H1 (cell line): ENCODE data around the gene RARRES2. TPM values are rescaled to one million over a fixed set of nuclear protein-coding genes. Genes with fewer than 3 reads are reported as not detected.

Experiments
- CTCF ChIA-PET: fragments of 300-600 bp; sonication (Branson Sonifier 250); formaldehyde crosslinking; loops from one replicate; lab custom pipeline; 2021; ENCODE audit not compliant: partially characterized antibody; lab: Charles Lee
- POLR2A ChIA-PET: fragments of 300-600 bp; sonication (Branson Sonifier 250); formaldehyde crosslinking; loops from one replicate; lab custom pipeline; 2021; ENCODE audit warnings: inconsistent platforms; ENCODE audit not compliant: partially characterized antibody; lab: Charles Lee
- DNase-seq, 2 experiments: peaks; one replicate each; pipeline versions ENCODE4 v3.0.0 to v3.0.0-alpha.2; 2010 to 2022; ENCODE audit warnings: low spot score in 2 of 2, low read depth in 1 of 2, mixed read lengths in 1 of 2
- FAIRE-seq: peaks from 2 replicates; lab custom pipeline; 2011; peaks lifted over from hg19 to GRCh38; lab: Jason Lieb, UNC
- H2AFZ ChIP-seq: 2 replicates; pipeline ENCODE4 v1.8.1; 2012; ENCODE audit warnings: low read length, inconsistent platforms
- H2AK5ac ChIP-seq: 2 replicates; pipeline ENCODE4 v1.6.1; 2013; ENCODE audit warnings: low read depth, low read length
- H2BK120ac ChIP-seq: replicated peaks from 2 replicates; pipeline ENCODE3; 2013; ENCODE audit warnings: low read depth, low read length, inconsistent platforms
- H2BK12ac ChIP-seq: 2 replicates; pipeline ENCODE4 v1.6.1; 2013; ENCODE audit warnings: low read depth, low read length
- H2BK15ac ChIP-seq: 2 replicates; pipeline ENCODE4 v1.6.1; 2013; ENCODE audit warnings: low read length
- H2BK20ac ChIP-seq: 2 replicates; pipeline ENCODE4 v1.6.1; 2013; ENCODE audit warnings: low read length
- H2BK5ac ChIP-seq: 2 replicates; pipeline ENCODE4 v1.6.1; 2013; ENCODE audit warnings: low read depth, low read length
- H3K14ac ChIP-seq: 2 replicates; pipeline ENCODE4 v1.6.1; 2013; ENCODE audit warnings: inconsistent platforms; ENCODE audit not compliant: insufficient read length
- H3K18ac ChIP-seq: 2 replicates; pipeline ENCODE4 v1.6.1; 2013; ENCODE audit warnings: low read length; ENCODE audit errors: extremely low read depth
- H3K23ac ChIP-seq: 2 replicates; pipeline ENCODE4 v1.6.1; 2013; ENCODE audit warnings: inconsistent platforms; ENCODE audit not compliant: insufficient read length
- H3K23me2 ChIP-seq: 2 replicates; pipeline ENCODE4 v1.6.1; 2013; ENCODE audit warnings: low read depth, low read length
- H3K27ac ChIP-seq: 2 replicates; pipeline ENCODE4 v1.6.1; 2011; ENCODE audit warnings: low read depth, low read length, inconsistent platforms
- H3K27me3 ChIP-seq, 4 experiments: replicated peaks in 1 of 4; 1 replicate in 1 of 4; 2 replicates in 3 of 4; pipeline versions ENCODE4 v1.6.1 to v1.8.1; 2011 to 2013; ENCODE audit warnings: low read length in 3 of 4, mild to moderate bottlenecking in 3 of 4, inconsistent platforms in 2 of 4, mixed read lengths in 2 of 4, moderate library complexity in 1 of 4; ENCODE audit not compliant: control insufficient read depth in 3 of 4, insufficient read depth in 3 of 4; ENCODE audit errors: extremely low read depth in 1 of 4
- H3K36me3 ChIP-seq, 4 experiments: 2 replicates each; pipeline versions ENCODE4 v1.6.1 to v1.8.1; 2011 to 2013; ENCODE audit warnings: mild to moderate bottlenecking in 4 of 4, low read length in 3 of 4, moderate library complexity in 2 of 4, control low read depth in 1 of 4, inconsistent platforms in 1 of 4; ENCODE audit not compliant: insufficient read depth in 4 of 4, control insufficient read depth in 2 of 4
- H3K4ac ChIP-seq: replicated peaks from 2 replicates; pipeline ENCODE3; 2013; ENCODE audit warnings: low read length, low read depth, mixed read lengths, inconsistent platforms; ENCODE audit not compliant: insufficient read length
- H3K4me1 ChIP-seq, 4 experiments: replicated peaks in 1 of 4; 1 replicate in 1 of 4; 2 replicates in 3 of 4; pipeline versions ENCODE4 v1.6.1 to v1.8.1; 2011 to 2013; ENCODE audit warnings: low read length in 3 of 4, inconsistent platforms in 2 of 4, mixed read lengths in 1 of 4; ENCODE audit not compliant: insufficient read depth in 4 of 4, control insufficient read depth in 3 of 4
- H3K4me2 ChIP-seq, 2 experiments: 2 replicates each; pipeline versions ENCODE4 v1.6.1 to v1.8.1; 2011 to 2013; ENCODE audit warnings: low read depth in 2 of 2, low read length in 2 of 2, control low read depth in 1 of 2, inconsistent platforms in 1 of 2, mild to moderate bottlenecking in 1 of 2; ENCODE audit not compliant: insufficient read depth in 1 of 2
- H3K4me3 ChIP-seq, 4 experiments: fragments of 200-600, 300-600 bp in 1 of 4; sonication (generic), shearing (Covaris generic), sonication (Bioruptor Twin) in 1 of 4; 2 replicates each; pipeline versions ENCODE4 v1.5.1 to v1.8.1; 2011 to 2016; ENCODE audit warnings: low read length in 4 of 4, low read depth in 3 of 4, control low read depth in 2 of 4, inconsistent platforms in 2 of 4, mild to moderate bottlenecking in 2 of 4, mixed read lengths in 1 of 4, moderate library complexity in 1 of 4; ENCODE audit not compliant: insufficient read depth in 2 of 4; ENCODE audit errors: extremely low read depth in 1 of 4
- H3K56ac ChIP-seq: replicated peaks from 2 replicates; pipeline ENCODE3; 2013; ENCODE audit warnings: low read depth, mild to moderate bottlenecking, mixed read lengths, low read length, inconsistent platforms; ENCODE audit not compliant: insufficient read length
- H3K79me1 ChIP-seq: 2 replicates; pipeline ENCODE4 v1.6.1; 2013; ENCODE audit warnings: low read depth, low read length, control low read depth
- H3K79me2 ChIP-seq, 2 experiments: 2 replicates each; pipeline versions ENCODE4 v1.6.1 to v1.8.1; 2012 to 2013; ENCODE audit warnings: low read length in 2 of 2, mild to moderate bottlenecking in 2 of 2, inconsistent platforms in 1 of 2; ENCODE audit not compliant: insufficient read depth in 2 of 2, control insufficient read depth in 1 of 2
- H3K9ac ChIP-seq, 4 experiments: replicated peaks in 1 of 4; 1 replicate in 1 of 4; 2 replicates in 3 of 4; pipeline versions ENCODE4 v1.6.1 to v1.8.1; 2011 to 2013; ENCODE audit warnings: low read depth in 3 of 4, low read length in 3 of 4, control low read depth in 2 of 4, mild to moderate bottlenecking in 2 of 4, moderate library complexity in 2 of 4, inconsistent platforms in 1 of 4; ENCODE audit errors: extremely low read depth in 1 of 4
- H3K9me3 ChIP-seq, 2 experiments: 2 replicates each; pipeline versions ENCODE4 v1.6.1 to v1.8.1; 2012 to 2013; ENCODE audit warnings: mild to moderate bottlenecking in 2 of 2, moderate library complexity in 2 of 2, control low read depth in 1 of 2, inconsistent platforms in 1 of 2, low read depth in 1 of 2, low read length in 1 of 2, mixed read lengths in 1 of 2; ENCODE audit not compliant: insufficient read depth in 2 of 2
- H4K20me1 ChIP-seq, 2 experiments: replicated peaks in 1 of 2; 2 replicates each; pipeline versions ENCODE3 to v1.8.1; 2011 to 2013; ENCODE audit warnings: inconsistent platforms in 2 of 2, low read length in 2 of 2, mild to moderate bottlenecking in 1 of 2; ENCODE audit not compliant: insufficient read depth in 2 of 2, control insufficient read depth in 1 of 2
- H4K5ac ChIP-seq: 2 replicates; pipeline ENCODE4 v1.6.1; 2013; ENCODE audit warnings: low read length, low read depth, mixed read lengths, inconsistent platforms; ENCODE audit not compliant: insufficient read length
- H4K8ac ChIP-seq: 2 replicates; pipeline ENCODE4 v1.8.0; 2013; ENCODE audit warnings: mild to moderate bottlenecking, moderate library complexity, low read length, inconsistent platforms; ENCODE audit not compliant: insufficient read depth; ENCODE audit errors: extremely low read depth
- H4K91ac ChIP-seq: replicated peaks from 2 replicates; pipeline ENCODE3; 2013; ENCODE audit warnings: low read length, mixed read lengths, inconsistent platforms; ENCODE audit not compliant: insufficient read length
- ASH2L ChIP-seq: fragments of 200-600, 300-600 bp; sonication (generic); IDR thresholded peaks from one replicate; pipeline ENCODE4 v1.7.1; 2017; ENCODE audit warnings: low read length
- CREB1 ChIP-seq: IDR thresholded peaks from 2 replicates; pipeline ENCODE4 v1.6.1; 2012; ENCODE audit warnings: inconsistent platforms
- JUN ChIP-seq: IDR thresholded peaks from 2 replicates; pipeline ENCODE4 v1.6.1; 2011; ENCODE audit warnings: low read depth, mild to moderate bottlenecking, improper control_type of control experiment, low read length
- KDM1A ChIP-seq: fragments of 200-600, 300-600 bp; sonication (generic); IDR thresholded peaks from 2 replicates; pipeline ENCODE4 v1.7.1; 2016; ENCODE audit warnings: mild to moderate bottlenecking, low read length, borderline replicate concordance
- MAX ChIP-seq: IDR thresholded peaks from 2 replicates; pipeline ENCODE4 v1.6.1; 2012; ENCODE audit warnings: inconsistent platforms
- PHF8 ChIP-seq: fragments of 200-600 bp; sonication (generic); conservative IDR thresholded peaks from 2 replicates; pipeline ENCODE4 v1.7.1; 2012; ENCODE audit warnings: low read depth, mild to moderate bottlenecking, inconsistent platforms, low read length, moderate library complexity
- RXRA ChIP-seq: IDR thresholded peaks from 2 replicates; pipeline ENCODE4 v1.6.1; 2011; ENCODE audit warnings: low read depth, mild to moderate bottlenecking, low read length, moderate library complexity; ENCODE audit not compliant: insufficient read depth
- SIN3A ChIP-seq, 2 experiments: IDR thresholded peaks in 1 of 2; conservative IDR thresholded peaks in 1 of 2; 2 replicates each; pipeline ENCODE4 v1.6.1; 2011 to 2012; ENCODE audit warnings: low read length in 2 of 2, improper control_type of control experiment in 1 of 2, low read depth in 1 of 2, mild to moderate bottlenecking in 1 of 2
- TBP ChIP-seq: IDR thresholded peaks from 2 replicates; pipeline ENCODE4 v1.6.1; 2011; ENCODE audit warnings: low read depth, low read length, improper control_type of control experiment
- TEAD4 ChIP-seq: IDR thresholded peaks from 2 replicates; pipeline ENCODE4 v1.6.1; 2012; ENCODE audit warnings: low read depth, low read length, inconsistent platforms, mixed read lengths
- WGBS, 2 experiments: shearing (Covaris generic) in 1 of 2; methylation state at CpG; one replicate each; pipeline versions ENCODE4 v1.1.6 to v1.1.7; 2013 to 2015; ENCODE audit warnings: low lambda C conversion rate in 2 of 2, mixed read lengths in 2 of 2, inconsistent platforms in 1 of 2, low coverage in 1 of 2, missing lambda C conversion rate in 1 of 2; ENCODE audit not compliant: insufficient replicate concordance in 2 of 2, insufficient coverage in 1 of 2, insufficient read length in 1 of 2; ENCODE audit errors: extremely low coverage in 1 of 2, missing lambda C conversion rate in 1 of 2; 5-methylcytosine and 5-hydroxymethylcytosine counted together
- polyA plus RNA-seq, 7 experiments: library from polyadenylated mRNA; depleted of rRNA in 3 of 7; stranded (reverse) in 5 of 7; unstranded in 2 of 7; fragments of >200 nt in 5 of 7; fragments of 200-250 nt in 2 of 7; gene quantifications; 1 replicate in 5 of 7; 2 replicates in 1 of 7; 4 replicates in 1 of 7; pipeline versions ENCODE4 v1.2.1 to v1.2.3, GENCODE V29; 2011 to 2013; ENCODE audit warnings: missing spikeins in 2 of 7, mixed read lengths in 2 of 7
- total RNA-seq: library from RNA; stranded (reverse); fragmentation: NEBNext Ultra II Directional; extraction: Animal tissue kit (Norgen Biotek cat#: 25700); gene quantifications from 2 replicates; pipeline ENCODE4 v1.2.1, GENCODE V29; 2021

RARRES2 gene
- total and polyA plus RNA-seq, 2 of the 8 experiments (the other 6 are each of a cell fraction or from before 2014, with no cell fraction given) = 254 to 441 TPM

- H2AK5ac ChIP-seq = no peak overlapping the region; the same call in 1 of the 2 replicates
- H3K4ac ChIP-seq = peak overlapping the region; percentile 90
- H2BK20ac ChIP-seq = no peak overlapping the region
- H2BK120ac ChIP-seq = no peak overlapping the region
- peaks cover 0 to 22% of the 10 kb centered on the region in 2 experiments; a peak in 2 of 4 replicates for H3K79me2 ChIP-seq
- peaks cover 0 to 25% (median 6%) of the 10 kb centered on the region in 4 experiments; a peak in 4 of 8 replicates for H3K36me3 ChIP-seq
- peaks cover 17% of the 10 kb centered on the region for H3K23me2 ChIP-seq
- no peak overlapping the region for H3K14ac ChIP-seq
- H3K4me3 ChIP-seq = peak overlapping the region; percentile 84 to 94 (median 85)
- FAIRE-seq (no peak), DNase-seq (no peak)
- peak overlapping the region in 3 of 4 experiments; percentile 6 to 28 (median 9); a peak in 2 of 7 replicates for H3K9ac ChIP-seq
- H3K9me3 ChIP-seq = peaks cover 0 to 11% of the 10 kb centered on the region in 2 experiments; a peak in 2 of 4 replicates
- 7% methylated on average over 37 of the region's 39 CpGs; no CpG with 5 or more reads in 1 of the 2 experiments for WGBS, 2 experiments
- H2BK15ac ChIP-seq = 0 out of 2 replicates have a peak overlapping the region, but pooled peaks have one; percentile 18
- peak overlapping the region; percentile 77; the same call in 1 of the 2 replicates for H4K8ac ChIP-seq
- H3K27ac ChIP-seq = no peak overlapping the region
- H4K20me1 ChIP-seq = peaks cover 9 to 18% of the 10 kb centered on the region in 2 experiments
- H2BK12ac ChIP-seq = 0 out of 2 replicates have a peak overlapping the region, but pooled peaks have one; percentile 80
- H3K23ac ChIP-seq = no peak overlapping the region
- peak overlapping the region; percentile 95 to 98 for H3K4me2 ChIP-seq
- peak overlapping the region; percentile 81 for H4K91ac ChIP-seq
- no peak overlapping the region for H4K5ac ChIP-seq
- peaks cover 0 to 26% (median 20%) of the 10 kb centered on the region in 4 experiments; a peak in 6 of 7 replicates for H3K27me3 ChIP-seq
- H2BK5ac ChIP-seq = peak overlapping the region; percentile 80; the same call in 1 of the 2 replicates
- no peak overlapping the region for H2AFZ ChIP-seq
- H3K4me1 ChIP-seq = peaks cover 15 to 65% (median 38%) of the 10 kb centered on the region in 4 experiments
- CTCF ChIA-PET = interaction anchor here (0.6 to 1.7 kb wide), 7 partner anchors 16 to 558 kb away, joined by 3 to 5 read pairs (median 3); a partner anchor contains a TSS
- POLR2A ChIA-PET = interaction anchor here (0.6 to 7.6 kb wide), 12 partner anchors 8 to 78 kb away, joined by 3 to 76 read pairs (median 4); partner anchors contain the start of gene REPIN1
- H3K79me1 ChIP-seq = peaks cover 6% of the 10 kb centered on the region
- H3K56ac ChIP-seq = no peak overlapping the region
- H3K18ac ChIP-seq = peak overlapping the region; percentile 55; the same call in 1 of the 2 replicates
- TF ChIP-seq JUN = no peak
- TF ChIP-seq MAX = peak; percentile 0; the same call in 1 of the 2 replicates
- no peak for TF ChIP-seq TBP
- TF ChIP-seq TEAD4 = peak; percentile 92
- TF ChIP-seq CREB1 = peak; percentile 63; the same call in 1 of the 2 replicates
- peak; percentile 70 to 75; a peak in 2 of 4 replicates for TF ChIP-seq SIN3A (conservative IDR thresholded peaks at IDR 0.05 in 1 of 2, IDR thresholded peaks at IDR 0.05 in 1 of 2; ENCODE audit: low read depth in 1 of 2, low read length in 2 of 2)
- TF ChIP-seq ASH2L = no peak
- no peak for TF ChIP-seq RXRA
- 0 out of 2 replicates have a peak, but pooled peaks have one; percentile 12 for TF ChIP-seq PHF8
- no peak for TF ChIP-seq KDM1A
Observed at GRCh38 chr7:150340024-150340749, 1.2 kb downstream of the RARRES2 start.
